ENCODE results near the gene RYR2.

DNA sequence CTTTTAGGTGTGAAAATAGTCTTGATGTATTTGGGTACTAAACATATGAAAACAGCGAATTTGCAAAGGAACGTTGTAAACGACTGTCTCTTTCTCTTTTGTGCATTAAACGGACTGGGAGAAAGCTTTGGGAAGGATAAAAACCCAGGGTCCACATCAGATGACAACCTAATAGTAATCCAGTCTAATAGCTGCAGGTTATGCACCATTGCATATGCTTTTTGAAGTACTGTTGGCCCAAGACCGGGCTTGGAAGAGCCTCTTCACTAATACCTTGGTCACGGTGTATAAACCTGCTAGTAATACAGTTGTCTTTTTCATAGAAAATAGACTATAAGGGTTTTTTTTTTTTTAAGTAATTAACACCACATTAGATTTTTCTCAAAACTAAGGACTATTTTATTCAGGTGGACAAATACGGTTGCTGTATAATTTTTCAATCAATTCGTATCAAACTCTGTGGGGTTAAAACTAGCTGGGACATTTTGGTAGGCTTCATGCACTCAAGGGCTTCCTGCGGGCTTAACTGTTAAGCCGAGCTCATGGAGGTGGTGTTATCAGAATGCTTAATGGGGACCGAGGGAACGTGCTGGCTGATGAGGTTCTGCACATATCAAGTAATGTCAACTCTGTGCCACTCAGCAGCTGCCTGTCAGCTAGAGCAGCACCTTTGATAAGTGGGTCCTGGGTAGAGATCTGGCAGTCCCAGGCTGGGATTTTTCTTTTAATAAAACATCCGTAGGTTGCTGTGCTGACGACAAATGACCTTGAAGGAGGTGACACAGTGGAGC is 2.1 kb downstream of the RYR2 start:
- TF ChIP-seq, protein P1, sequence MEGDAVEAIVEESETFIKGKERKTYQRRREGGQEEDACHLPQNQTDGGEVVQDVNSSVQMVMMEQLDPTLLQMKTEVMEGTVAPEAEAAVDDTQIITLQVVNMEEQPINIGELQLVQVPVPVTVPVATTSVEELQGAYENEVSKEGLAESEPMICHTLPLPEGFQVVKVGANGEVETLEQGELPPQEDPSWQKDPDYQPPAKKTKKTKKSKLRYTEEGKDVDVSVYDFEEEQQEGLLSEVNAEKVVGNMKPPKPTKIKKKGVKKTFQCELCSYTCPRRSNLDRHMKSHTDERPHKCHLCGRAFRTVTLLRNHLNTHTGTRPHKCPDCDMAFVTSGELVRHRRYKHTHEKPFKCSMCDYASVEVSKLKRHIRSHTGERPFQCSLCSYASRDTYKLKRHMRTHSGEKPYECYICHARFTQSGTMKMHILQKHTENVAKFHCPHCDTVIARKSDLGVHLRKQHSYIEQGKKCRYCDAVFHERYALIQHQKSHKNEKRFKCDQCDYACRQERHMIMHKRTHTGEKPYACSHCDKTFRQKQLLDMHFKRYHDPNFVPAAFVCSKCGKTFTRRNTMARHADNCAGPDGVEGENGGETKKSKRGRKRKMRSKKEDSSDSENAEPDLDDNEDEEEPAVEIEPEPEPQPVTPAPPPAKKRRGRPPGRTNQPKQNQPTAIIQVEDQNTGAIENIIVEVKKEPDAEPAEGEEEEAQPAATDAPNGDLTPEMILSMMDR (IDR thresholded peaks at IDR 0.05) = no peak
- TF ChIP-seq POLR2A (IDR thresholded peaks at IDR 0.05) = no peak

Measured in esophagus squamous epithelium (tissue), 4 donors.